ENCODE data around the gene CHKA.

The CHKA gene

GRCh38 chr11:68082481-68082880 lies 38.7 kb downstream of the CHKA start:
- TF ChIP-seq CTCF (IDR thresholded peaks at IDR 0.05; ENCODE audit: low read depth, low read length), result no peak
- no peak for DNase-seq (ENCODE audit: extremely low read depth, low read depth)

DNA sequence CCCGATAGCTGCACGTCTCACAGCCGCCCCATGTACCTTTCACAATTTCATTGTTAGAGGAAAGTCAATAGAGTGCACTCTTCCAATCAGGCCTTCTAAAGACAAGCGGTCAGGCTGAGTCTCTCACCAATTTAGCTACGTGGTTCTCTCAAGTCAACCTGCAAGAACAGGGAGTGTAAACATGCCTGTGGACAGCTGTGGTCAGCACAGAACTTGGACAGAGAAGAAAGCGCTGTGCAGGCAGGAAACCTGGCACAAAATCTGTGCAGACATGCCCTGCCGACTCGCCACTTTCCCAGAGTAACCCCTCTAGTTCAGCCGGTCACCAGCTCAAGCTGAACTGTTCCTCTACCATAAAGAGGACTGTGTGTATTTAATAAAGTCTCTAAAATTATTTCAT lies 39.5 kb downstream of the CHKA start:
- no peak for TF ChIP-seq CTCF (IDR thresholded peaks at IDR 0.05; ENCODE audit: low read depth, low read length)
- DNase-seq (ENCODE audit: extremely low read depth, low read depth), result no peak

- no peak for DNase-seq (ENCODE audit: extremely low read depth, low read depth)
- TF ChIP-seq CTCF (IDR thresholded peaks at IDR 0.05; ENCODE audit: low read depth, low read length), result no peak
These were observed 40.3 kb downstream of the CHKA start for GRCh38 chr11:68080860-68081259.

- no peak for TF ChIP-seq CTCF (IDR thresholded peaks at IDR 0.05; ENCODE audit: low read depth, low read length)
- DNase-seq (ENCODE audit: extremely low read depth, low read depth), result no peak
These were observed 43.3 kb downstream of the CHKA start for GRCh38 chr11:68077617-68078582.

DNA sequence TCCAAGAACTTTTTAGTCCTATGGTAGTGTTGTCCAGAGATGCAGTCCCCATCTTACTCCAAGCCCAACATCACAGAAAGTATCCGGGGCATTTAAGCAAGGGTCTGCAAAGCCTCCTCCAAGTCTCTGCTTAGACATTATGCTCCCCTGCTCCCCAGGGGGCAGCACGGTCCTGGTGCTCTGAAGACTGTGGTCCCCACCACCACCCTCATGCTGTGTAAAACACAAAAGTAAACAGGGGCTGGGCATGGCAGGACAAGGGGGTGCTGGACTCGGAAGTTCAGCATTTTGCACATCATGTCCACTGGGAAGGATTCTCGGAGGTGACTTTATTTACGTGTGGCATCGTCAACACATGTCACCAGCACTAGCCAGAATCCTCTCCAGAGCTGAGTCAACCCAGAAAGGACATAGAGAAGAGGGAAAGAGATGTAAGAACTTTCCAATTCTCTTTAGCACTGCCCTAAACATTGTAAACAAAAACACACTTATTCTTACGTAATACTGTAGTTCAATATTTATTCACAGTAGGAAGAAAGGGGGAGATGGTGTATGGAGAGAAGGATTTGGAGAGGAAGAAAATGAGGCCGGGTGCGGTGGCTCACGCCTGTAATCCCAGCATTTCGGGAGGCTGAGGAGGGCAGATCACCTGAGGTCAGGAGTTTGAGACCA lies 44.7 kb downstream of the CHKA start:
- DNase-seq (ENCODE audit: extremely low read depth, low read depth), result no peak
- no peak; the same call in 1 of the 2 replicates for TF ChIP-seq CTCF (IDR thresholded peaks at IDR 0.05; ENCODE audit: low read depth, low read length)

GRCh38 chr11:68074584-68075352 lies 46.4 kb downstream of the CHKA start:
- no peak for DNase-seq (ENCODE audit: extremely low read depth, low read depth)
- no peak for TF ChIP-seq CTCF (IDR thresholded peaks at IDR 0.05; ENCODE audit: low read depth, low read length)

Data from AG09319 (cell line).